ENCODE measurements around the gene FAM217B.

FAM217B gene

DNA sequence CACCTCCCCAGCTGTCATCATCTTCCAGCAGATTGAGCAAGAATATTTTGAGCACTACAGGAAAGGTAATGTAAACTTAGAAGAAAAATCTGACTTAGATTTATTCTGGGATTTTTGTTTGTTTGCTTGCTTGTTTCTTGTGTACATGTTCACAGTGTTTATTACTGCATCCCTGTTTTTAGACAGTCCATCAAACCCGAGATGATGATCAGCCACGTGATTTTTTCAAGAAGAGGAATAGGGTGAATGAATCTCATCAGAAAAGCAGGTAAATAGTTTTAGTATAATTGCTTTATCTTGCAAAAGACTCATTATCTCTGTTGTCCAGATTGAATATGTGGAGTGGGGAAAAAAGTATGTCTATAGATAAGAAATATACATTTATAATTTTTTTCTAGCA, 2.1 kb downstream of the FAM217B start:
- Histone ChIP-seq H3K9ac (peak overlapping the region in 1 of 11 experiments; percentile 89; a peak in 1 of 22 replicates), H3K4me3 (no peak overlapping the region), H4K20me1 (peaks cover 10 to 23% (median 15%) of the 10 kb centered on the region in 11 experiments; a peak in 14 of 22 replicates), H3K9me3 (replicated peaks in 1 of 11) (no peaks in the 10 kb centered on the region), H3K27me3 (no peaks in the 10 kb centered on the region), H3K4me2 (peak overlapping the region in 8 of 11 experiments; percentile 85 to 97 (median 94); a peak in 11 of 22 replicates), H3K4me1 (peaks cover 35 to 42% (median 38%) of the 10 kb centered on the region in 10 experiments), H3K27ac (no peak overlapping the region), H3K36me3 (peaks cover 17 to 47% (median 35%) of the 10 kb centered on the region in 11 experiments)
- no peak for TF ChIP-seq Cebpa-rat (IDR thresholded peaks at IDR 0.05)

DNA sequence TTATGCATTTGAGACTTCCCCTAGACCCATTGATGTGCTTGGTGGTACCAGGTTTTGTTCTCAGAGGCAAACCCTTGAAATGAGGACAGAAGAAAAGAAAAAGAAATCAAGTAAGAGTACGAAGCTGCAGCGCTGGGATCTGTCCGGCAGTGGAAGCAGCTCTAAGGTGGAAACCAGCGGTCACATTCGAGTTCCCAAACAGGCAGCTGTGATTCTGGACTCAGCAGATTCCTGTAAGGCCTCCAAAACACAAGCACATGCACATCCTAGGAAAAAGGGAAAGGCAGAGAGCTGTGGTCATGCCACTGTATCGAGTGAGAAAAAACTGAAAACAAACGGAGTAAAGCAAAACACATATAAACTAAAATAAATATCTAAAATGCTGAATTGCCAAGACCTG, 4.5 kb downstream of the FAM217B start:
- no peak overlapping the region for H3K4me2 ChIP-seq
- H3K27me3 ChIP-seq: no peaks in the 10 kb centered on the region
- peaks cover 17 to 47% (median 35%) of the 10 kb centered on the region in 11 experiments for H3K36me3 ChIP-seq
- peaks cover 18 to 35% (median 25%) of the 10 kb centered on the region in 10 experiments for H3K4me1 ChIP-seq
- 0 out of 22 replicates have a peak overlapping the region, but pooled peaks of 1 of the 11 experiments have one; percentile 2 for H3K9ac ChIP-seq
- H4K20me1 ChIP-seq: no peaks in the 10 kb centered on the region; a peak in 1 of 22 replicates
- no peaks in the 10 kb centered on the region for H3K9me3 ChIP-seq (replicated peaks in 1 of 11)
- H3K4me3 ChIP-seq: no peak overlapping the region
- H3K27ac ChIP-seq: no peak overlapping the region
- TF ChIP-seq Cebpa-rat (IDR thresholded peaks at IDR 0.05): no peak

DNA sequence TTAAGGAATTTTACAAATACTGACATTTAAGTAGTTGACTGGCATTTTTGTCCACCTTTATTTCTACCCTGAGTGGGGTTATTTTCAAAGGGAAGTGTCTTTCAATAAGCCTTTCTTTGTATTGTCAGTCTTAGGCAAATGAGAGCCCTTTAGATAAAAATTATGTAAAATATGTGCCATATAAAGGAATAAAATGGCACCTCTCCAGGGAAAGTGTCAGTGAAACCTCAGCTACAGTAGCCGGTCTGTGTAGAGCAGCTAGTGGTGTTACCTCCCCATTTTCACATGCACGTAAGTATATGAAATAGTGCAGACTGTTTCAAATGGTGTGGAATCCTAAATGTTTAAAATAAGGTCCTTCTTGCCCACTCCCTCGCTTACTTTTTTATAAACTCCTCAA, 5.0 kb downstream of the FAM217B start:
- no peaks in the 10 kb centered on the region for H3K27me3 ChIP-seq
- no peak overlapping the region for H3K4me2 ChIP-seq
- no peaks in the 10 kb centered on the region for H3K9me3 ChIP-seq (replicated peaks in 1 of 11)
- no peak overlapping the region for H3K27ac ChIP-seq
- 0 out of 22 replicates have a peak overlapping the region, but pooled peaks of 1 of the 11 experiments have one; percentile 2 for H3K9ac ChIP-seq
- peaks cover 17 to 47% (median 35%) of the 10 kb centered on the region in 11 experiments for H3K36me3 ChIP-seq
- H3K4me3 ChIP-seq: no peak overlapping the region
- peaks cover 18 to 35% (median 25%) of the 10 kb centered on the region in 10 experiments for H3K4me1 ChIP-seq
- no peaks in the 10 kb centered on the region; a peak in 1 of 22 replicates for H4K20me1 ChIP-seq
- TF ChIP-seq Cebpa-rat (IDR thresholded peaks at IDR 0.05): no peak

DNA sequence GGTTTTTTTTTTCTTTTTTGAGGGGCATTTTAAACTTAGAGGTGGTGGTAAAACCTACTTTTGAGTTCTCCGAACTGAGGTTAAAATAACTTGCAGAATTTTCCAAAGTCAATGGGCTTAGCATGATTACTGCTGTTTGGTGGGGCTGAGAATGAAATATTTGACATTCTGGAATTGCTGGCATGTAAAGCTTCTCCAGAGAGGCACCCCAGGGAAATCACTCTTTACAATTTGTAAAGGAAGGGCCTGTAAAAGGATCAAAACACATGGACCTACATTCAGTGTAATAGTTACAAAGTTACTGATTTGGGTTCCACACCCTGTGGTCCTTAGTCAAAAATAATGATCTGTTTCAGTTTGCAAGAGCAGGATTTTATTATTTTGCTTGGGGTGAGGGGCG, 5.5 kb downstream of the FAM217B start:
- H3K9me3 ChIP-seq (replicated peaks in 1 of 11): no peaks in the 10 kb centered on the region
- peaks cover 17 to 47% (median 35%) of the 10 kb centered on the region in 11 experiments for H3K36me3 ChIP-seq
- no peak overlapping the region for H3K4me2 ChIP-seq
- H3K4me3 ChIP-seq: no peak overlapping the region
- no peaks in the 10 kb centered on the region for H3K27me3 ChIP-seq
- H4K20me1 ChIP-seq: no peaks in the 10 kb centered on the region; a peak in 1 of 22 replicates
- H3K27ac ChIP-seq: no peak overlapping the region
- H3K9ac ChIP-seq: 0 out of 22 replicates have a peak overlapping the region, but pooled peaks of 1 of the 11 experiments have one; percentile 2
- no peak for TF ChIP-seq Cebpa-rat (IDR thresholded peaks at IDR 0.05)
- peaks cover 18 to 35% (median 25%) of the 10 kb centered on the region in 10 experiments for H3K4me1 ChIP-seq

DNA sequence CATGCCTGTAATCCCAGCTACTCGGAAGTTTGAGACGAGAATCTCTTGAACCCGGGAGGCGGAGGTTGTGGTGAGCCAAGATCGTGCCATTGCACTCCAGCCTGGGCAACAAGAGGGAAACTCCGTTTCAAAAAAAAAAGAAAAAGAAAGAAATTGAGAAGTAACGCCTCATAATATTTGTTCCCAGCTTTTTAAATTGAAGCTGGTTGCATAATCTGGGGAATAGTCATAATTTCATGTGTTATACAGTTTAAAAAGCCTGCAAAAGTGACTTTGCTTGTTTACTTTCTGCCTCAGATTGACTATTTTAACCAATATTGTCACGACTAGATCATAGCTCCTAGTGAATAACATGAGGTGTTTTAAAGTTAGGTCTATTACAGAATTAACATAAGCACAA, 7.2 kb downstream of the FAM217B start:
- Histone ChIP-seq H4K20me1 (no peaks in the 10 kb centered on the region; a peak in 1 of 22 replicates), H3K27ac (no peak overlapping the region), H3K4me1 (peaks cover 6 to 20% (median 11%) of the 10 kb centered on the region in 10 experiments), H3K27me3 (no peaks in the 10 kb centered on the region), H3K9ac (no peak overlapping the region), H3K9me3 (replicated peaks in 1 of 11) (no peaks in the 10 kb centered on the region), H3K4me3 (no peak overlapping the region), H3K4me2 (no peak overlapping the region), H3K36me3 (peaks cover 17 to 39% (median 31%) of the 10 kb centered on the region in 11 experiments)
- no peak for TF ChIP-seq Cebpa-rat (IDR thresholded peaks at IDR 0.05)

DNA sequence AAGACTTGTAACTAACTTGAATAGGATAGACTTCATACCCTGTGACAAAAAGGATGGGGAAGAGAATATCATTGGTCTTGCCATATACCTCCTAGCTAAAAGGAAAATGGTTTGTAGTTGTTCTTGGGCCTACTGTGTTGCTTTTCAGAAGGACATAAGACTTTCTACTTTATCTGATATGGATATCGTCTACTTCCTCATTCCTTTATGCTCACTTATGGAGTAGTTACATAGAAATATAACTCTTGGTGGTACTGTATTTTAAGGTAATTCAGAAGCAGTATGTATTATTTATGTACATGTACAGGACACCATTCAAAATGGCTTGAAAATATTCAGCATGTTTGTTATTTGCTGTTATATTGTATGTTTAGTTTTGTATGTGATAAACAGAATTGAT, 8.0 kb downstream of the FAM217B start:
- Histone ChIP-seq H3K4me3 (no peak overlapping the region), H3K36me3 (peaks cover 15 to 31% (median 23%) of the 10 kb centered on the region in 11 experiments), H3K4me1 (peaks cover 6 to 20% (median 10%) of the 10 kb centered on the region in 10 experiments), H3K27me3 (no peaks in the 10 kb centered on the region), H3K27ac (peak overlapping the region in 1 of 11 experiments; percentile 31; a peak in 1 of 22 replicates), H3K9me3 (replicated peaks in 1 of 11) (no peaks in the 10 kb centered on the region), H4K20me1 (no peaks in the 10 kb centered on the region; a peak in 1 of 22 replicates), H3K9ac (no peak overlapping the region), H3K4me2 (peak overlapping the region in 2 of 11 experiments; percentile 29 to 45; a peak in 2 of 22 replicates)
- TF ChIP-seq Cebpa-rat (IDR thresholded peaks at IDR 0.05): no peak

DNA sequence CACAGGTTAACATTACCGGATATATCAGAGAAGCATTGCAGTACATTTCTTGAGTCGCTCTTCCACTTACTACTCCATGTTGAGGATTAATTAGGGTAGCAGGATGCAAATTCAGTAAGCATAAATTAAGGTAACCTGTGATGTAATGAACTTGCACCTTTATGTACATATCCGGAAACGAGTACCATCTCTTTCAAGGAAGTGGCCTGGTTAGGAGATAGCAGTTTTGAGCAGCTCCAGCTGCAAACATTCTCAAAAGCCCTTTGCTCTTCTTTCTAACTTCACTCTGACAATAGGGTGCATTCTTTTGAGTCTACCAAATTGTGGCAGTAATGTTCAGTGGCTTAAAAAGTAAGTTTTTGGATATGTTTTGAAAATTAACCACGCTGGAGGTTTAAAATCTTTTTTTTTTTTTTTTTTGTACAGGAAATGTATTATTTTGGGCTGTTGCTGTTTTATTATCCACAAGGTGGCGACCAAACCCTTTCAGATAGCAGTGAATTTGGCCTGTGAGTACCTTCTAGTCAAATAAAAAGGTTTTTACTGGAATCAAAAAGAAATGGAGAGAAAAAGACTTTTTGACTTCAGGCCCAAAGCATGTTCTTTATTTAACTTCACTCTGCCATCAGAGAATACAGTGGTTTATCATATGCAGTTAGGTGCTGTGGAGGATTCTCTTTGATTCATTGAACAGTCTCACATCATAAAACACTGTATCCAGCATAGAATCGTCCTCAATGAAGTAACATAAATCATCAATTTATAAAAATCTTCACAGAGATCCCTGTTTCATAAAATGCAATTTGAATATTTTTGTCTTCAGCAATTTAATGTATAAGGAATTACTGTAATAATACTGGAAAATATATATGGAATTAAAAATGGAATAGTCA, 8.9 kb downstream of the FAM217B start:
- Histone ChIP-seq H3K4me3 (no peak overlapping the region), H3K27me3 (no peaks in the 10 kb centered on the region), H3K9ac (peak overlapping the region in 3 of 11 experiments; percentile 25 to 39 (median 36); a peak in 4 of 22 replicates), H3K36me3 (peaks cover 8 to 22% (median 15%) of the 10 kb centered on the region in 11 experiments), H3K4me1 (peaks cover 6 to 20% (median 10%) of the 10 kb centered on the region in 10 experiments), H3K4me2 (peak overlapping the region; percentile 13 to 61 (median 41); a peak in 18 of 22 replicates), H3K9me3 (replicated peaks in 1 of 11) (no peaks in the 10 kb centered on the region), H4K20me1 (no peaks in the 10 kb centered on the region; a peak in 1 of 22 replicates), H3K27ac (peak overlapping the region in 4 of 11 experiments; percentile 13 to 37 (median 22); a peak in 3 of 22 replicates)
- no peak for TF ChIP-seq Cebpa-rat (IDR thresholded peaks at IDR 0.05)

DNA sequence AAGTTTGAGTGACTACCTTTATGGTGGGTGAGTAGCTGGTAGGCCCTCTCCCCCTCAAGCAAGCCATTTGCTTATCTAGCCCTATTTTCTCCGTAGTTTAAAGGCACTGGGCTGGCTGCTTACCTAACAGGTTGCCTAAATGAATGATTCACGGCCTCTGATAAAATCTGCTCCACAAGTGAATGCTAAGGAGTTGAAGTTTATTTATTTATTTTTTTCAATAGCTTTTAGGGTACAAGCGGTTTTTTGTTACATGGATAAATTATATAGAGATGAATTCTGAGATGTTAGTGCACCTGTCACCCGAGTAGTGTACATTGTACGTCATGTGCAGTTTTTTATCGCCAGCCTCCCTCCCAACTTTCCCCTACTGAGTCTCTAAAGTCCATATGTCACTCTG, 9.7 kb downstream of the FAM217B start:
- no peak for TF ChIP-seq Cebpa-rat (IDR thresholded peaks at IDR 0.05)
- H3K36me3 ChIP-seq: peaks cover under 1 to 14% (median 6%) of the 10 kb centered on the region in 11 experiments; a peak in 20 of 22 replicates
- H3K27me3 ChIP-seq: no peaks in the 10 kb centered on the region
- H4K20me1 ChIP-seq: no peaks in the 10 kb centered on the region; a peak in 1 of 22 replicates
- no peaks in the 10 kb centered on the region for H3K9me3 ChIP-seq (replicated peaks in 1 of 11)
- no peak overlapping the region for H3K4me2 ChIP-seq
- no peak overlapping the region for H3K27ac ChIP-seq
- H3K4me3 ChIP-seq: no peak overlapping the region
- peaks cover 6 to 20% (median 10%) of the 10 kb centered on the region in 10 experiments for H3K4me1 ChIP-seq
- H3K9ac ChIP-seq: 0 out of 22 replicates have a peak overlapping the region, but pooled peaks of 1 of the 11 experiments have one; percentile 14

DNA sequence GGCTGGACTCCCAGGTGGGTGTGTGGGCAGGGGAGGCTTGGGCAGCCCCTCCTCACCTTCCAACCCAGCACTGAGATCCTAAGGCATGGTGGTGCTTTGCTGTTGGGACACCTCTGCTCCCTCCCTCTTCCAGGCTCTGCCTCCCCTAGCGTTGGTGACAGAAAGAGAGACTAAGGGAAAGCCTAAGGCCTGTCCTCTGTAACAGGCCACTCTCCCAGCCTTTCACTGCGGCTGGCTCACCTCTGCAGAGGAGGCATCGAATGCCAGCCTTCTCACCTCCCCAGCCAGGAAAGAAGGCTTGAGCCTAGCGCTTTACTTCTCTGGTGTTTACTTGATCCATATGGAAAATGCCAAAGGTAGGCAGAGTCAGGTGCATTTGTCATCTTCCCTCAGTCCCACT, 14.5 kb downstream of the FAM217B start:
- peaks cover 0 to 2% (median 0%) of the 10 kb centered on the region in 11 experiments; a peak in 2 of 22 replicates for H3K36me3 ChIP-seq
- no peak overlapping the region for H3K27ac ChIP-seq
- H3K4me1 ChIP-seq: no peaks in the 10 kb centered on the region
- H4K20me1 ChIP-seq: no peaks in the 10 kb centered on the region
- no peaks in the 10 kb centered on the region for H3K9me3 ChIP-seq (replicated peaks in 1 of 11)
- H3K4me3 ChIP-seq: no peak overlapping the region
- no peak overlapping the region for H3K9ac ChIP-seq
- H3K27me3 ChIP-seq: no peaks in the 10 kb centered on the region
- no peak for TF ChIP-seq Cebpa-rat (IDR thresholded peaks at IDR 0.05)
- no peak overlapping the region for H3K4me2 ChIP-seq

All from BLaER1 treated with 17β-estradiol and CSF1 and Interleukin-3, amounts not matched to agents 10 nM and 100 nM (cell line).